Stimulated activated CD4-positive, alpha-beta T cell treated with anti-CD3 and anti-CD28 coated beads, Interleukin-4, amount 100 ng/mL, for 48 hours (primary cell): ENCODE results near the gene DLG4.
A peak's percentile ranks its signal among the peaks of the same experiment; 100 is the strongest.

Experiments
- DNase-seq, 2 donors: peaks; one replicate each; pipeline ENCODE4 v3.0.0-alpha.2; 2020; ENCODE audit warnings: low read depth in 2 of 2

DLG4 gene

GRCh38 chr17:7214300-7215135 lies 5.1 kb downstream of the DLG4 start:
- peak; percentile 100 for DNase-seq

DNA sequence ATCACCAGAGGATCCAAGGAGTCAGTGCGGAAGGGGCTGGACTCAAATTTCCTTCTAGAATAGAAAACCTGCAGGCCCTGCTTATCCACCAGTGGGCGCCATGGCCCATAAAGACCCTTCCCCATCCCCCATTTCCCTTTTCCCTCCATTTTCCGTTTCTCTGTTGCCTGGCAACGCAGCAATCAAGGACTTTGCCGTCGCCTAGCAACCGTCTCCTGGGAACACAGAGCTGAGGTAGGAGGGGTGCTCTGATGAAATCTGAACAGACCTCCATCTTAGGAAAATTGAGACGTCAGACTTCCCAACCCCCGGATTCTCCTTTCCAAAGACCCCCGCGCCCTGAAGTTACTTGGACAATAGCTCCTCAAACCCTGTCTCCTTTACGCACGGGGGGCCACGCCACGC lies 5.7 kb downstream of the DLG4 start:
- peak; percentile 50 to 52 for DNase-seq

GRCh38 chr17:7211491-7212273 lies 8.0 kb downstream of the DLG4 start:
- no peak for DNase-seq

- DNase-seq = no peak
Measured at GRCh38 chr17:7208754-7209460, 10.7 kb downstream of the DLG4 start.

- DNase-seq = no peak
Measured at GRCh38 chr17:7208027-7208571, 11.5 kb downstream of the DLG4 start.

GRCh38 chr17:7207120-7208001 lies 12.3 kb downstream of the DLG4 start:
- DNase-seq = no peak

DNA sequence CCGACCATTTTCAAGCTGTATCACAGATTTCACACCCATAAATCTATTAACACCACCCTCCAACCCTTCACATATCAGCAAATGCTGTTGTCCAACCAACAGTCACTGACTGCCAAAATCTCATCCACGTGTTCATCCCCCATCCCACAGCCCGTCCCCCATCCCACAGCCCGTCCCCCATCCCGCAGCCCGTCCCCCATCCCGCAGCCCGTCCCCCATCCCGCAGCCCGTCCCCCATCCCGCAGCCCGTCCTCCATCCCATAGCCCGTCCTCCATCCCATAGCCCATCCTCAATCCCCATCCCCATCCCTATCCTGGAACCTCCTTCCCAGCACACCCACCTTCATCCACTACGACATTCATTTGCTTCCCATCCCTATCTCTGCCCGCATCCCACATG lies 14.1 kb downstream of the DLG4 start:
- DNase-seq = no peak

- DNase-seq = peak; percentile 81 to 89
Measured at GRCh38 chr17:7204828-7205461, 14.7 kb downstream of the DLG4 start.

- no peak for DNase-seq
Measured at GRCh38 chr17:7204336-7204735, 15.3 kb downstream of the DLG4 start.

DNA sequence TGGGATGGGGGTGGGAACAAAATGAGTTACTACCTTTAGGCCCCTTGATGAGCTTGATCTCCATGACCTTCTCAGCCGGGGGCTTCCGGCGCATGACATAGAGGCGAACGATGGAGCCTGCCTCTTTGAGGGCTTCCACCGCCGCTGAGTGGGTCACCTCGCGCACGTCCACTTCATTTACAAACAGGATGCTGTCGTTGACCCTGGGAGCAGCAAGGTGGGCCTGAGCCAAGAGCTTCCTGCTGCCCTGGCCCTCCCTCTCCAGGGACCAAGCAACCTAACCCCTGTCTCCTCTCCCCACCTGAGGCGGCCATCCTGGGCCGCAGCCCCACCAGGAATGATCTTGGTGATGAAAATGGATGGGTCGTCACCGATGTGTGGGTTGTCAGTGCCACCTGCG lies 16.2 kb downstream of the DLG4 start:
- no peak for DNase-seq

GRCh38 chr17:7196651-7197401 lies 22.8 kb downstream of the DLG4 start:
- DNase-seq = no peak

DNA sequence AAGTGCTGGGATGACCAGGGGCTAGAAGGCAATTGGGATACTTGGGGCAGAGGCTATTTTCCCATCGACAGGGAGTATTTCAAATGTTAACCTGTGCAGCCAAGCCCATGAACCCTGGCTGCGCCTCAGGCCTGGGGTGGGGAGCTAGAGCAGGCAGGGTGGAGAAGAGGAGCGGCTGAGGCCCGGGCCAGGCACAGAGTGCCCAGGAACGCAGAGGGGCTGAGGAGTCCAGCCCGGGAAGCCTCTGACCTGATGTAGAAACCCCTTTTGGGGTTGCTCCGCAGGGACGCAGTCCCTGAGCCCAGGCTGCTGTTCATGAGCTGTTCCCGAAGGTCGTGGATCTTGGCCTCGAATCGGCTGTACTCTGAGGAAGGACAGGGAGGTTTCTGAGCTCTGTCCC lies 23.7 kb downstream of the DLG4 start:
- no peak for DNase-seq

- DNase-seq = no peak
Measured at GRCh38 chr17:7192271-7192937, 27.2 kb downstream of the DLG4 start.

GRCh38 chr17:7191571-7192270 lies 27.9 kb downstream of the DLG4 start:
- no peak for DNase-seq

DNA sequence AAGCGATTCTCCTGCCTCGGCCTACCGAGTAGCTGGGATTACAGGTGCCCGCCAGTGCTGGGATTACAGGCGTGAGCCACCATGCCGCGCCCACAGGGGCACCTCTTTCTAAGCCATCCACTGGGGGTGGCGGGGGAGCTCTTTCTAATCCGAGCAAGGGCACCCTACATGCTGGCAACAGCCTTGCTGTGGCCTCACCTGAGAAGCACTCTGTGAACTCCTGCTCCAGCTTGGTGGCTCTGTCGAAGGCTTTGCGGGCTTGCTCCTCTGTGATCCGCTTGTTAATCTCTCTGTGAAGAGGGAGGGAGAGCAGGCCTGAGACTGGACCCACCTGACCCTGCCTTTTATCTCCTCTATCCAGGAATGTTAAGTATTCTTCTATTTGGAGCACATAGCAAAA lies 28.6 kb downstream of the DLG4 start:
- DNase-seq = no peak

DNA sequence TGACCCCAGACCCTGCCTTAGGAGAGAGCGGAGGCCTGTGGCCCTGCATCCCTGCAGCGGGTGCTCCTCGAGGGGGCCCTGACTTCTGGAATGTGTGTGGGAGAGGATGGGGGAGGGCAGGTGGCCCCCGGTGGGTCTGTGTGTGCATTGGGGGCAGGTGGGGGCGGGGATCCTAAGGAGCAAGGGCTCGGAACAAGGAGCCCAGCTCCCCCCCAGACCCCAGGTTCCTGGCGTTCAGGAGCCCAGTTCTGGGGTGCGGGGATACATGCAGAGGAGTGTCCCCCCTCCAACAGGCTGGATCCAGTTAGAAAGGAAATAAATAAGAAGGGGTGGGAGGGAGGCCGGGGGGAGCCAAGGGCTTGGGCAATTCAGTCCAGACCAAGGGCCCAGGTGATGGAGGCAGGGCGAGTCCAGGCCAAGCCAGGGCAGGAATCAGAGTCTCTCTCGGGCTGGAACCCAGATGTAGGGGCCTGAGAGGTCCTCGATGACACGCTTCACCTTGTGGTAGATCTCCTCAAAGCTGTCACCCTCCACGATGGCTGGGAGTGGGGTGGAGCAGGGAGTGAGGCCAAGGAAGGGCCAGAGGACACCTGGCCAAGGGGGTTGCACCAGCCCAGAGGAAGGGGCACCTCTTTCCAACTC lies 29.2 kb downstream of the DLG4 start:
- DNase-seq = no peak

DNA sequence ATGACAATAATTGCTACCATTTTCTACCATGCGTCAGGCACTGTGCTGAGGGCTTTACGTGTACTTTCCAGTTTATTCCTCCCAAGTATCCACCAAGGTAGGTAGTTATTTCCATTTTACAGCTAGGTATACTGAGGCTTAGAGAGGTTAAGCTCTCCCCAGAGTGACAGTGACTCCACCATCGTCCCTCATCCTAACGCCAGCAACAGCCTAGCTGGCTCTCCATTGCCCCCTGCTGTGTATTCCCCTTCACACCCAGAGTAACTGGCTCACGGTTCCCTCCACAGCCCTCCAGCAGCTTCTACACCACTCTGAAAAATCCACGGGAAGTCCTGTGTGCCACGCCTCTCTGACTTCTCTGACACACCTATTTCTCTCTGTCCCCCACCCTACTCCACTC lies 33.4 kb downstream of the DLG4 start:
- no peak for DNase-seq

DNA sequence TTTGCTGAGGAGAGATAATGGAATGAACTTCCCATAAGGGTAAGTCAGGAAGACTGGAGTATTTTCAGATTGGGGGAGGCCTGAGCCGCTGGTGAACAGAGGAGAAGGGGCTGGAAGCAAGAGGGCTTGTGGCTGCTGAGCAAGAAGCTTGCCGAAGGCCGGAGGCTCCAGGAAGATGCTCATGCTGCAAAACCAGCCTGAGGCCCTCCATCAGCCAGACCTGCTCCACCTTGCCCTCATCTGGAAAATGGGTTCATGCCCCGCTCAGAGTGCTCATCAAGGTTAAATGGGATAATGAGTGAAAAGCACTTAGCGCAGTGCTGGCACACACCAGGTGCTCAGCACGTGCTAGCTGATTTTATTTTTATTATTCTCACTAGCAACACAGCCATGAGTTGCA lies 35.0 kb downstream of the DLG4 start:
- DNase-seq = no peak
